Gastrocnemius medialis (tissue), 4 donors: ENCODE measurements around the gene LZTFL1.

ENCODE experiments used
- POLR2A ChIP-seq, 2 donors: fragments of 450-650 bp; IDR thresholded peaks; one replicate each; pipeline ENCODE4 v1.6.1; 2017; ENCODE audit warnings: antibody characterized with exemption in 2 of 2, mild to moderate bottlenecking in 2 of 2, moderate library complexity in 2 of 2
- TF ChIP-seq, protein P1 (sequence below), 5 experiments: fragments of 450-650 bp in 3 of 5; fragments of 200-600 bp in 2 of 5; sonication (generic) in 2 of 5; IDR thresholded peaks in 4 of 5; conservative IDR thresholded peaks in 1 of 5; 1 replicate in 4 of 5; 2 replicates in 1 of 5; pipeline ENCODE4 v1.5.1; 2016 to 2019; ENCODE audit warnings: antibody characterized with exemption in 5 of 5, mild to moderate bottlenecking in 3 of 5, moderate library complexity in 3 of 5

DNA sequence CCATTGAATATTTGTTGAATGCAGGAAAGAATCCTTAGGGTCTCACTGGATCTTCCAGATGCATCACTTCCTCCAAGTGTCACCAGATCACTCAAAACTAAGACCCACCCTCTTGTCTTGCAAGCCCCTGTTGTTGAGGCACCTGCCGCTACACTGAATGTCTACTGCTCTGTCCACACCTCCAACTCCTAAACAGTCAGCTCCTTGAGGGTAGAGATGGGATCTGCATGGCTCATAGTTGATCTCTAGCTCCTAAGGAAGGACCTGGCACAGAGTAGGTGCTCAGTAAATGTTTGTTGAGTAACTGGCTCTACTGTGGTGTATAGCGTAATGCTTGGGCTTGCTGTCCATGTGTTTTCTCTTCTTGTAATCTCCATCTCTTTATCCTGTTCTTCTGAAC is 54.4 kb downstream of the LZTFL1 start:
- TF ChIP-seq, protein P1, sequence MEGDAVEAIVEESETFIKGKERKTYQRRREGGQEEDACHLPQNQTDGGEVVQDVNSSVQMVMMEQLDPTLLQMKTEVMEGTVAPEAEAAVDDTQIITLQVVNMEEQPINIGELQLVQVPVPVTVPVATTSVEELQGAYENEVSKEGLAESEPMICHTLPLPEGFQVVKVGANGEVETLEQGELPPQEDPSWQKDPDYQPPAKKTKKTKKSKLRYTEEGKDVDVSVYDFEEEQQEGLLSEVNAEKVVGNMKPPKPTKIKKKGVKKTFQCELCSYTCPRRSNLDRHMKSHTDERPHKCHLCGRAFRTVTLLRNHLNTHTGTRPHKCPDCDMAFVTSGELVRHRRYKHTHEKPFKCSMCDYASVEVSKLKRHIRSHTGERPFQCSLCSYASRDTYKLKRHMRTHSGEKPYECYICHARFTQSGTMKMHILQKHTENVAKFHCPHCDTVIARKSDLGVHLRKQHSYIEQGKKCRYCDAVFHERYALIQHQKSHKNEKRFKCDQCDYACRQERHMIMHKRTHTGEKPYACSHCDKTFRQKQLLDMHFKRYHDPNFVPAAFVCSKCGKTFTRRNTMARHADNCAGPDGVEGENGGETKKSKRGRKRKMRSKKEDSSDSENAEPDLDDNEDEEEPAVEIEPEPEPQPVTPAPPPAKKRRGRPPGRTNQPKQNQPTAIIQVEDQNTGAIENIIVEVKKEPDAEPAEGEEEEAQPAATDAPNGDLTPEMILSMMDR (IDR thresholded peaks at IDR 0.05 in 4 of 5, conservative IDR thresholded peaks at IDR 0.05 in 1 of 5), result no peak
- no peak for TF ChIP-seq POLR2A (IDR thresholded peaks at IDR 0.05)
